ENCODE results near the gene EMP1. TPM values are rescaled to one million over a fixed set of nuclear protein-coding genes. Genes with fewer than 3 reads are reported as not detected.

The EMP1 gene
- total RNA-seq, 4 donors from 2014 or later = 237 to 838 (median 402) TPM

- TF ChIP-seq, protein P1, sequence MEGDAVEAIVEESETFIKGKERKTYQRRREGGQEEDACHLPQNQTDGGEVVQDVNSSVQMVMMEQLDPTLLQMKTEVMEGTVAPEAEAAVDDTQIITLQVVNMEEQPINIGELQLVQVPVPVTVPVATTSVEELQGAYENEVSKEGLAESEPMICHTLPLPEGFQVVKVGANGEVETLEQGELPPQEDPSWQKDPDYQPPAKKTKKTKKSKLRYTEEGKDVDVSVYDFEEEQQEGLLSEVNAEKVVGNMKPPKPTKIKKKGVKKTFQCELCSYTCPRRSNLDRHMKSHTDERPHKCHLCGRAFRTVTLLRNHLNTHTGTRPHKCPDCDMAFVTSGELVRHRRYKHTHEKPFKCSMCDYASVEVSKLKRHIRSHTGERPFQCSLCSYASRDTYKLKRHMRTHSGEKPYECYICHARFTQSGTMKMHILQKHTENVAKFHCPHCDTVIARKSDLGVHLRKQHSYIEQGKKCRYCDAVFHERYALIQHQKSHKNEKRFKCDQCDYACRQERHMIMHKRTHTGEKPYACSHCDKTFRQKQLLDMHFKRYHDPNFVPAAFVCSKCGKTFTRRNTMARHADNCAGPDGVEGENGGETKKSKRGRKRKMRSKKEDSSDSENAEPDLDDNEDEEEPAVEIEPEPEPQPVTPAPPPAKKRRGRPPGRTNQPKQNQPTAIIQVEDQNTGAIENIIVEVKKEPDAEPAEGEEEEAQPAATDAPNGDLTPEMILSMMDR (IDR thresholded peaks at IDR 0.05) = no peak
- TF ChIP-seq POLR2A (IDR thresholded peaks at IDR 0.05) = no peak
- WGBS, 2 donors = 58 to 74% methylated on average over 4 of the region's 4 CpGs
- no peak overlapping the region for H3K4me3 ChIP-seq (ENCODE audit: low read depth, poor library complexity, severe bottlenecking)
- intact Hi-C loops (cut with DNase I; ENCODE audit: low total_unique reads) = no loop called here
- DNase-seq (ENCODE audit: low spot score in 2 of 2) = no peak
Observed at GRCh38 chr12:13167906-13168305, 28.6 kb upstream of the EMP1 start.

DNA sequence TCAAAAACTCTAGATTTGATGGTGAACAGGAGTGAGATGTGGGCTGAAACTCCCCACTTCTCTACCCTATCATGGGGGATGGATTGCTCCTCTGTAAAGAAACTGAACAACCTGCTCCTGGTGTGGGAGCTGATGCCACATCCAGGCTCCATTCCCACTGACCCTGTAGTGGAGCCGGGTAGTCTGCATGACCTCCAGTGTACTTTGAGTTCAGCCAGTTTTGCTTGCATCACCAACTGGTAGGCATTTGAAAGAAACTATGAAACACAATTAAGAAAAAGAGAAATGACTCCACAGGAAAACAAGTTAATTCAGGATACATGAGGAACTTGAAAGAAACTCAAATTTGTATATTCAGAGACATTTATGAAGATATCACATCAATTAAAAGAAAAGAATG is 27.3 kb upstream of the EMP1 start:
- TF ChIP-seq, protein P1 (IDR thresholded peaks at IDR 0.05) = no peak
- no peak for TF ChIP-seq POLR2A (IDR thresholded peaks at IDR 0.05)
- no peak for DNase-seq (ENCODE audit: low spot score in 2 of 2)
- no peak overlapping the region for H3K4me3 ChIP-seq (ENCODE audit: low read depth, poor library complexity, severe bottlenecking)
- WGBS, 2 donors = 59 to 63% methylated on average over 1 of the region's 1 CpG
- intact Hi-C loops (cut with DNase I; ENCODE audit: low total_unique reads) = no loop called here

DNA sequence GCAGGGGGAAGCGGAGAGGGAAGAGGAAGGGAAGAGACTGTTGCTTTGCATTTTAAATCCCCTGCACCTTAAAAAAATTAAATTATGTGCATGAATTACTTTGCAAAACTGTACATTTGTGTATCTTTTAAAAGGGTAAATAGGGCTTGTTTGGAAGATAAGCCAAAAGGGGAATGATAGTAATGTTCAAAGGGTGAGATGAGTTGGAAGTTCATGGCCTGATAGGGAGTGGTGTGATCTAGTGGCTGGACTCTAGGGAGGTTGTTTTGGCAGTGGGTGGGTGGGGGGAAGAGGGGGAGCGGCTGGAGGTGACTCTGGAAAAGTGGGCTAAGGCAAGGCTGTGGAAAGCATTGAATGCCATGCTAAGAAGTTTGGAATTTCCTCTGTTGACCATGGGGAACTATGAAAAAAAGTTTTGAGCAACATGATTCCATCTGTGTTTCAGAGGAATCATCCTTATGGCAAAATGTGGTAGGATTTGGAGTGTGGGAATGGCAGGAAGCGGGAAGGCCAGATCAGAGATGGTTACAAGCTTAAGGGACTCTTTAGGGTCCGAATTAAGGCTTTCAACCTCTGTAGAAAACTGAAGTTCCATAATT is 25.5 kb upstream of the EMP1 start:
- no peak for DNase-seq (ENCODE audit: low spot score in 2 of 2)
- intact Hi-C loops (cut with DNase I; ENCODE audit: low total_unique reads) = no loop called here
- no peak for TF ChIP-seq POLR2A (IDR thresholded peaks at IDR 0.05)
- TF ChIP-seq, protein P1 (IDR thresholded peaks at IDR 0.05) = no peak
- H3K4me3 ChIP-seq (ENCODE audit: low read depth, poor library complexity, severe bottlenecking) = no peak overlapping the region
- 71 to 72% methylated on average over 4 of the region's 4 CpGs for WGBS, 2 donors

GRCh38 chr12:13171921-13172859 is 24.3 kb upstream of the EMP1 start:
- H3K4me3 ChIP-seq (ENCODE audit: low read depth, poor library complexity, severe bottlenecking) = no peak overlapping the region
- intact Hi-C loops (cut with DNase I; ENCODE audit: low total_unique reads) = no loop called here
- TF ChIP-seq, protein P1 (IDR thresholded peaks at IDR 0.05) = no peak
- TF ChIP-seq POLR2A (IDR thresholded peaks at IDR 0.05) = no peak
- DNase-seq (ENCODE audit: low spot score in 2 of 2) = peak in 1 of 2 donors; percentile 93
- 44 to 57% methylated on average over 14 of the region's 14 CpGs for WGBS, 2 donors

DNA sequence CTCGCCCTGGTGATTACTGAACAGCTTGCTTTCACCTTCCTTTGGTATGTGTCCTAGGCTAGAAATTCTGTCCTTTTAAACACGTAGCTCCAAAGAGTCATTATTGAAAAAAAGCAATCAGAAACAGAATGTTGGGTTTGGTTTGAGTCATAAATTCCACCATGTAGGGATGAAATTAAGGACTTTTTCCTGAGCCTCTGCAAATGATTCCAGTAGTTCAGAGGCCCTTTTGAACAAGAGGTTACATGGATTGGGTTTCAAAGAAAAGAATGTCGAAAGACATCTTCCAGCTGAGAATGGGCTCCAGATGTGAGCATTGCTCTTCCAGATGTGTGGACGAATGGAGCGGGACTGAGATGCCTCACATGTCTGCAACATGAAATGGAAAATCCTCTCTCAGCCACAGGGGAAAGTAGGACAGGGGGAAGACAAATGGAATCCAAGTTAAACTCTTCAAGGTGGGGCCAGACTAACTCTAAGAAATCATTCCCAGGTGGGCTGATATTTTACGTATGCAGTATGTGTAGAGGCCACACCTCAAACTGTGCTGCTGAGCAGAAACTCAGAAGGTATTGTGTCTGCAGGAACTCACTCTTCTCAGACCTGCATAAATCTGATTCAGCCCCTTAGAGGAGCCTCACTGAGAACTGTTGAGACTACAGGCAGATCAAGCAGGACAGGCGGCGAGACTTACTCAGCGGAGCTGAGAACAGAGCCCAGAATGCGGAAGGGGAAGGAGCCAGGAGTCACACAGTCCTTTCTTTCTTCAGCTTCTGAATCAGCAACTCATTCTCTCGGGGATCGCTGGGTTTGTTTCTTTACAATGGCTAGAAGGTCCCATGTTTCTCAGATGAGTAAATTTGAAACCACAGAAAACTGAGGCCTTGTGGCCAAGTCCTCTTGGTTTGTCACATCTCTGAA is 23.3 kb upstream of the EMP1 start:
- 22 to 27% methylated on average over 12 of the region's 12 CpGs for WGBS, 2 donors
- no peak overlapping the region for H3K4me3 ChIP-seq (ENCODE audit: low read depth, poor library complexity, severe bottlenecking)
- TF ChIP-seq POLR2A (IDR thresholded peaks at IDR 0.05) = no peak
- TF ChIP-seq, protein P1 (IDR thresholded peaks at IDR 0.05) = no peak
- peak; percentile 85 to 93 for DNase-seq (ENCODE audit: low spot score in 2 of 2)
- intact Hi-C loops (cut with DNase I; ENCODE audit: low total_unique reads) = no loop called here

All from lower leg skin (tissue), 4 donors.